HepG2 (cell line): Measurements from ENCODE around the gene FOXK2. TPM values are rescaled to one million over a fixed set of nuclear protein-coding genes. Genes with fewer than 3 reads are reported as not detected.
A peak's percentile ranks its signal among the peaks of the same experiment; 100 is the strongest.

ENCODE experiments used
- BRCA1 ChIP-seq: sonication (generic); formaldehyde crosslinking; IDR thresholded peaks from 2 replicates; pipeline ENCODE4 v1.4.0; 2020; ENCODE audit warnings: missing genetic modification reagents
- FOXO1 ChIP-seq: sonication (generic); formaldehyde crosslinking; IDR thresholded peaks from 2 replicates; pipeline ENCODE4 v1.4.0; 2020; ENCODE audit warnings: missing genetic modification reagents
- HOMEZ ChIP-seq: IDR thresholded peaks from 2 replicates; pipeline ENCODE4 v1.6.1; 2016; ENCODE audit warnings: low read depth
- NR2C2 ChIP-seq: sonication (generic); formaldehyde crosslinking; IDR thresholded peaks from 2 replicates; pipeline ENCODE4 v1.4.0; 2020; ENCODE audit warnings: missing genetic modification reagents, mild to moderate bottlenecking, moderate library complexity, borderline replicate concordance
- NR3C1 ChIP-seq: sonication (generic); formaldehyde crosslinking; IDR thresholded peaks from 2 replicates; pipeline ENCODE4 v1.4.0; 2020; ENCODE audit warnings: missing genetic modification reagents
- NRL ChIP-seq: sonication (generic); formaldehyde crosslinking; IDR thresholded peaks from 2 replicates; pipeline ENCODE4 v1.5.0; 2020; ENCODE audit warnings: missing genetic modification reagents, mild to moderate bottlenecking, moderate library complexity, borderline replicate concordance
- PHB2 ChIP-seq: fragments of 450-650 bp; IDR thresholded peaks from 2 replicates; pipeline ENCODE4 v1.6.1; 2018; ENCODE audit not compliant: partially characterized antibody
- RFXANK ChIP-seq: IDR thresholded peaks from 2 replicates; pipeline ENCODE4 v1.6.1; 2016
- U2AF1 ChIP-seq: fragments of 200-400 bp; formaldehyde crosslinking; optimal IDR thresholded peaks from 2 replicates; pipeline ENCODE3; 2017; ENCODE audit warnings: mild to moderate bottlenecking, low read depth, low read length
- YY1 ChIP-seq: IDR thresholded peaks from 2 replicates; pipeline ENCODE4 v1.6.1; 2011; ENCODE audit warnings: low read length, low read depth, moderate library complexity, mild to moderate bottlenecking; ENCODE audit not compliant: insufficient read depth, insufficient replicate concordance
- ZNF253 ChIP-seq: sonication (generic); formaldehyde crosslinking; IDR thresholded peaks from 2 replicates; pipeline ENCODE4 v1.8.0; 2022; ENCODE audit warnings: mild to moderate bottlenecking, missing genetic modification reagents, borderline replicate concordance
- ZNF329 ChIP-seq: sonication (generic); formaldehyde crosslinking; IDR thresholded peaks from 2 replicates; pipeline ENCODE4 v1.9.0; 2021; ENCODE audit warnings: low read depth, mild to moderate bottlenecking, missing genetic modification reagents
- ZNF468 ChIP-seq: sonication (generic); formaldehyde crosslinking; IDR thresholded peaks from 2 replicates; pipeline ENCODE4 v1.8.0; 2022; ENCODE audit warnings: mild to moderate bottlenecking, moderate library complexity, missing genetic modification reagents
- ZNF552 ChIP-seq: sonication (generic); formaldehyde crosslinking; IDR thresholded peaks from 2 replicates; pipeline ENCODE4 v1.9.0; 2022; ENCODE audit warnings: missing genetic modification reagents, mild to moderate bottlenecking, borderline replicate concordance
- ZNF883 ChIP-seq: sonication (generic); formaldehyde crosslinking; IDR thresholded peaks from 2 replicates; pipeline ENCODE4 v1.5.1; 2020; ENCODE audit warnings: mild to moderate bottlenecking, missing genetic modification reagents; ENCODE audit errors: not compliant biosample characterization
- polyA plus RNA-seq, 8 experiments: library from polyadenylated mRNA; depleted of rRNA in 3 of 8; stranded (reverse) in 7 of 8; unstranded in 1 of 8; fragments of >200 nt; fragmentation: Illumina TruSeq in 4 of 8; extraction: Trizol in 4 of 8; gene quantifications; 2 replicates each; pipeline versions ENCODE4 v1.2.1 to v1.2.3, GENCODE V29; 2011 to 2016; ENCODE audit warnings: low read depth in 4 of 8, missing spikeins in 1 of 8, mixed read lengths in 1 of 8; ENCODE audit not compliant: insufficient read depth in 1 of 8
- total RNA-seq, 5 experiments: library from RNA; depleted of rRNA; stranded (reverse); fragments of >200 nt; fragmentation: Illumina TruSeq; extraction: Trizol; gene quantifications; 2 replicates each; pipeline ENCODE4 v1.2.3, GENCODE V29; 2016; ENCODE audit warnings: low read depth in 1 of 5
- TF ChIP-seq, protein P1 (sequence below): sonication (generic); formaldehyde crosslinking; IDR thresholded peaks from 2 replicates; pipeline ENCODE4 v1.4.0; 2020; ENCODE audit warnings: missing genetic modification reagents; ENCODE audit errors: not compliant biosample characterization
- TF ChIP-seq, protein P2 (sequence below): sonication (generic); formaldehyde crosslinking; conservative IDR thresholded peaks from 2 replicates; pipeline ENCODE4 v1.4.0; 2020; ENCODE audit warnings: missing genetic modification reagents
- TF ChIP-seq, protein P3 (sequence below), 2 experiments: sonication (generic) in 1 of 2; formaldehyde crosslinking in 1 of 2; IDR thresholded peaks; 2 replicates each; pipeline versions ENCODE4 v1.4.0 to v1.6.1; 2016 to 2020; ENCODE audit warnings: borderline replicate concordance in 1 of 2, low read depth in 1 of 2, mild to moderate bottlenecking in 1 of 2, missing genetic modification reagents in 1 of 2

The FOXK2 gene
- total and polyA plus RNA-seq, 2 of the 13 experiments (the other 11 are each of a cell fraction or from before 2014, with no cell fraction given), result 67.1 to 67.2 TPM

DNA sequence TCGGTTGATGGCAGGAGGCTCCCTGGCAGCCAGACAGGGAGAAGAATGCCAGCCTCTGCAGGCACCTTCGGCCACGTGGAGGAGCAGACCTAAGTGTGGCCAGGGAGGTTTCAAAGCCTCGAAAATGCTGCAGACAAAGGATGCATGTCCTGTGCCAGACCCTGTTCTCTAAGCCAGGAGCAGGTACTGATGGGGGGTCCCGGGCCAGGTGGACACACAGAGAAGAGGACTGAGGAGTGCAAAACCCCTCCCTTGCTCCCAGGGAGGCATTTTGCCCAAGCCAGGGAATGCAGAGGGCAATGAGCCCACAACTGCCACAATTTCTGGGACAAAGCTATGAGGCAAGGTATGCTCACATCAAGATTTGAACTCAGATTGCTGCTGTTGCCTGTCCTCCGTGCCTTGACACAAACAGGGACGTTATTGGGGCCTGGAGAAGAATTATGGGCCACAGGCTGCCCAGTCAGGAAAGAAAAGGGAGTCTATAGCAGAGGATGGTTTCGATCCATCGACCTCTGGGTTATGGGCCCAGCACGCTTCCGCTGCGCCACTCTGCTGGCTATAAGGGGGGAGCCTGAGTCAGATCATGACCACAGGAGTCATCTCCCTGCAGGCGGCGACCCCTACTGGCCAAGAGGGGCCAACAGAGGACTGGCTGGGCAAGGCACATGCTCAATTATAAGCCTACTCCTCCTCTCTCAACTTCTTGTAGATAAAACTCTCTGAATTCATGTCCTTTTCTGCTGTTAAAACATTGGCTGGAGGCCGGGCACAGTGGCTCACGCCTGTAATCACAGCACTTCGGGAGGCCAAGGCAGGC, 25.1 kb upstream of the FOXK2 start (continued):
- TF ChIP-seq PHB2 (no peak), HOMEZ (CRISPR knock-in tag) (peak; percentile 44; the same call in 1 of the 2 replicates), U2AF1 (no peak), ZNF552 (CRISPR knock-in tag) (peak; percentile 56; the same call in 1 of the 2 replicates), NR2C2 (CRISPR knock-in tag) (peak; percentile 74; the same call in 1 of the 2 replicates), ZNF883 (CRISPR knock-in tag) (no peak), NRL (CRISPR knock-in tag) (peak; percentile 86; the same call in 1 of the 2 replicates), ZNF253 (CRISPR knock-in tag) (0 out of 2 replicates have a peak, but pooled peaks have one; percentile 33), YY1 (peak; percentile 65), NR3C1 (CRISPR knock-in tag) (no peak), BRCA1 (CRISPR knock-in tag) (0 out of 2 replicates have a peak, but pooled peaks have one; percentile 65), FOXO1 (CRISPR knock-in tag) (peak; percentile 40), RFXANK (CRISPR knock-in tag) (peak; percentile 46; the same call in 1 of the 2 replicates), ZNF468 (CRISPR knock-in tag) (no peak), ZNF329 (CRISPR knock-in tag) (peak; percentile 73; the same call in 1 of the 2 replicates)
- TF ChIP-seq, protein P1, sequence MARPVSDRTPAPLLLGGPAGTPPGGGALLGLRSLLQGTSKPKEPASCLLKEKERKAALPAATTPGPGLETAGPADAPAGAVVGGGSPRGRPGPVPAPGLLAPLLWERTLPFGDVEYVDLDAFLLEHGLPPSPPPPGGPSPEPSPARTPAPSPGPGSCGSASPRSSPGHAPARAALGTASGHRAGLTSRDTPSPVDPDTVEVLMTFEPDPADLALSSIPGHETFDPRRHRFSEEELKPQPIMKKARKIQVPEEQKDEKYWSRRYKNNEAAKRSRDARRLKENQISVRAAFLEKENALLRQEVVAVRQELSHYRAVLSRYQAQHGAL, result peak; percentile 17
- TF ChIP-seq, protein P2, sequence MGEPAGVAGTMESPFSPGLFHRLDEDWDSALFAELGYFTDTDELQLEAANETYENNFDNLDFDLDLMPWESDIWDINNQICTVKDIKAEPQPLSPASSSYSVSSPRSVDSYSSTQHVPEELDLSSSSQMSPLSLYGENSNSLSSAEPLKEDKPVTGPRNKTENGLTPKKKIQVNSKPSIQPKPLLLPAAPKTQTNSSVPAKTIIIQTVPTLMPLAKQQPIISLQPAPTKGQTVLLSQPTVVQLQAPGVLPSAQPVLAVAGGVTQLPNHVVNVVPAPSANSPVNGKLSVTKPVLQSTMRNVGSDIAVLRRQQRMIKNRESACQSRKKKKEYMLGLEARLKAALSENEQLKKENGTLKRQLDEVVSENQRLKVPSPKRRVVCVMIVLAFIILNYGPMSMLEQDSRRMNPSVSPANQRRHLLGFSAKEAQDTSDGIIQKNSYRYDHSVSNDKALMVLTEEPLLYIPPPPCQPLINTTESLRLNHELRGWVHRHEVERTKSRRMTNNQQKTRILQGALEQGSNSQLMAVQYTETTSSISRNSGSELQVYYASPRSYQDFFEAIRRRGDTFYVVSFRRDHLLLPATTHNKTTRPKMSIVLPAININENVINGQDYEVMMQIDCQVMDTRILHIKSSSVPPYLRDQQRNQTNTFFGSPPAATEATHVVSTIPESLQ (CRISPR knock-in tag), result 0 out of 2 replicates have a peak, but pooled peaks have one; percentile 51
- TF ChIP-seq, protein P3, sequence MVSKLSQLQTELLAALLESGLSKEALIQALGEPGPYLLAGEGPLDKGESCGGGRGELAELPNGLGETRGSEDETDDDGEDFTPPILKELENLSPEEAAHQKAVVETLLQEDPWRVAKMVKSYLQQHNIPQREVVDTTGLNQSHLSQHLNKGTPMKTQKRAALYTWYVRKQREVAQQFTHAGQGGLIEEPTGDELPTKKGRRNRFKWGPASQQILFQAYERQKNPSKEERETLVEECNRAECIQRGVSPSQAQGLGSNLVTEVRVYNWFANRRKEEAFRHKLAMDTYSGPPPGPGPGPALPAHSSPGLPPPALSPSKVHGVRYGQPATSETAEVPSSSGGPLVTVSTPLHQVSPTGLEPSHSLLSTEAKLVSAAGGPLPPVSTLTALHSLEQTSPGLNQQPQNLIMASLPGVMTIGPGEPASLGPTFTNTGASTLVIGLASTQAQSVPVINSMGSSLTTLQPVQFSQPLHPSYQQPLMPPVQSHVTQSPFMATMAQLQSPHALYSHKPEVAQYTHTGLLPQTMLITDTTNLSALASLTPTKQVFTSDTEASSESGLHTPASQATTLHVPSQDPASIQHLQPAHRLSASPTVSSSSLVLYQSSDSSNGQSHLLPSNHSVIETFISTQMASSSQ (IDR thresholded peaks at IDR 0.05; ENCODE audit: low read depth), result peak; percentile 66
- TF ChIP-seq, protein P3 (CRISPR knock-in tag; IDR thresholded peaks at IDR 0.05; ENCODE audit: borderline replicate concordance), result peak; percentile 74; the same call in 1 of the 2 replicates
